ENCODE data around the gene KCNC1. TPM values are rescaled to one million over a fixed set of nuclear protein-coding genes. Genes with fewer than 3 reads are reported as not detected.

Gene KCNC1
- total RNA-seq, 4 donors from 2014 or later: 0.27 to 0.77 TPM; not detected in 2

GRCh38 chr11:17811352-17811751, 76.8 kb downstream of the KCNC1 start:
- 68 to 87% methylated on average over 3 of the region's 7 CpGs for WGBS, 2 donors (ENCODE audit: low coverage in 1 of 2)
- ATAC-seq: no peak
- Histone ChIP-seq H3K9me3 (no peaks in the 10 kb centered on the region), H3K27me3 (no peaks in the 10 kb centered on the region), H3K4me3 (no peak overlapping the region), H3K27ac (no peak overlapping the region), H3K36me3 (no peaks in the 10 kb centered on the region), H3K4me1 (peaks cover 13 to 48% (median 29%) of the 10 kb centered on the region in 3 donors)
- no peak for TF ChIP-seq POLR2AphosphoS5 (IDR thresholded peaks at IDR 0.05)
- no peak for TF ChIP-seq CTCF (IDR thresholded peaks at IDR 0.05)
- TF ChIP-seq EP300 (IDR thresholded peaks at IDR 0.05): no peak
- TF ChIP-seq POLR2A (IDR thresholded peaks at IDR 0.05): no peak

- no peak overlapping the region for H3K4me3 ChIP-seq
- H3K27ac ChIP-seq: peak overlapping the region in 1 of 4 donors; percentile 43
- no peaks in the 10 kb centered on the region for H3K36me3 ChIP-seq
- no peaks in the 10 kb centered on the region for H3K9me3 ChIP-seq
- H3K4me1 ChIP-seq: peaks cover 13 to 48% (median 29%) of the 10 kb centered on the region in 3 donors
- no peak for ATAC-seq
- WGBS, 2 donors (ENCODE audit: low coverage in 1 of 2): 27% methylated on average over 2 of the region's 2 CpGs; no CpG with 5 or more reads in 1 of the 2 donors
- H3K27me3 ChIP-seq: no peaks in the 10 kb centered on the region
- TF ChIP-seq POLR2A (IDR thresholded peaks at IDR 0.05): no peak
- TF ChIP-seq POLR2AphosphoS5 (IDR thresholded peaks at IDR 0.05): no peak
- TF ChIP-seq EP300 (IDR thresholded peaks at IDR 0.05): no peak
Observed at GRCh38 chr11:17812091-17812864, 77.7 kb downstream of the KCNC1 start.

DNA sequence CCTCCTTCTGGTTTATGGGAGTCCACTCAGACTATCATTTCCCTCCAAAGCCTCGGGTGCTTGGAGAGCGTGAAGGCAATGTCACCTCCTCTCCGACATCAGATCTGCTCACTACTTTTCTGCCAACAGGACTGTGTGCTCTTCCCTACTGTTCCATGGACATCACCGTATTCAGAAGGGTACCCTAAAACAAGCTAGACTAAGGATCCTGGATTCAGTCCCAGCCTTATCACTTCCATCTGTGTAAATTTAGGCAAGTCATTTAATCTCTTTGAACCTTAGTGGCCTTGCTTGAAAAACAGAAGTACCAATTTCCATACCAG, 78.2 kb downstream of the KCNC1 start:
- Histone ChIP-seq H3K4me1 (peaks cover 13 to 48% (median 29%) of the 10 kb centered on the region in 3 donors), H3K9me3 (no peaks in the 10 kb centered on the region)
- TF ChIP-seq POLR2AphosphoS5 (IDR thresholded peaks at IDR 0.05): no peak
- TF ChIP-seq POLR2A (IDR thresholded peaks at IDR 0.05): no peak
- no peak for TF ChIP-seq CTCF (IDR thresholded peaks at IDR 0.05)
- TF ChIP-seq EP300 (IDR thresholded peaks at IDR 0.05): no peak

GRCh38 chr11:17813391-17814059, 78.9 kb downstream of the KCNC1 start:
- Histone ChIP-seq H3K27ac (peak overlapping the region in 2 of 4 donors; percentile 7 to 43), H3K9me3 (no peaks in the 10 kb centered on the region), H3K4me1 (peaks cover 13 to 48% (median 29%) of the 10 kb centered on the region in 3 donors), H3K27me3 (no peaks in the 10 kb centered on the region), H3K4me3 (no peak overlapping the region), H3K36me3 (no peaks in the 10 kb centered on the region)
- TF ChIP-seq POLR2AphosphoS5 (IDR thresholded peaks at IDR 0.05) (no peak), EP300 (IDR thresholded peaks at IDR 0.05) (no peak), POLR2A (IDR thresholded peaks at IDR 0.05) (no peak), CTCF (IDR thresholded peaks at IDR 0.05) (no peak)
- WGBS, 2 donors (ENCODE audit: low coverage in 1 of 2): 17 to 45% methylated on average over 1 of the region's 2 CpGs
- ATAC-seq: no peak

More for the DNA sequence above, 78.2 kb downstream of the KCNC1 start:
- Histone ChIP-seq H3K36me3 (no peaks in the 10 kb centered on the region), H3K27me3 (no peaks in the 10 kb centered on the region), H3K4me3 (no peak overlapping the region), H3K27ac (peak overlapping the region in 1 of 4 donors; percentile 43)
- no peak for ATAC-seq
- WGBS, 2 donors (ENCODE audit: low coverage in 1 of 2): 60 to 70% methylated on average over 1 to 3 of the region's 4 CpGs

DNA sequence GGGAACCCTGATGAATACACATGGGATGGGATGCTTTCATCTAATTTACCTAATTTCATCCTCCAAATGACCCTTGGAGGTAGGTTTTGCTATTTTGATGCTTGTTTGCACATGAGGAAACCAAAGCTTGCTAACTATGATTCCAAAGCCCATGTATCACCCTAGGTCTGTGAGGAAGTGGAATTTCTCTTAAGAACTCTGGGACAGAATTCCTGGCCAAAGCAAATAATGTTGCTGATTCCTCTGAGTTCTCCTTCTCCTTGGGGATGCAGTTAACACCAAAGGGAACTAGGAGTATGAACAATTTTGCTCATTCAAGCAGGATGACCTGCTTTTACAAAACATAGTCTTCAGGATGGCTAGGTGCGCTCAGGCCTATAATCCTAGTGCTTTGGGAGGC, 80.0 kb downstream of the KCNC1 start:
- no peak for TF ChIP-seq CTCF (IDR thresholded peaks at IDR 0.05)
- TF ChIP-seq EP300 (IDR thresholded peaks at IDR 0.05): no peak
- no peak for TF ChIP-seq POLR2AphosphoS5 (IDR thresholded peaks at IDR 0.05)
- TF ChIP-seq POLR2A (IDR thresholded peaks at IDR 0.05): no peak
- Histone ChIP-seq H3K4me3 (no peak overlapping the region), H3K9me3 (no peaks in the 10 kb centered on the region), H3K4me1 (peaks cover 13 to 48% (median 29%) of the 10 kb centered on the region in 3 donors), H3K27ac (no peak overlapping the region), H3K36me3 (no peaks in the 10 kb centered on the region), H3K27me3 (no peaks in the 10 kb centered on the region)
- no peak for ATAC-seq
- WGBS, 2 donors (ENCODE audit: low coverage in 1 of 2): 67 to 100% methylated on average over 1 of the region's 1 CpG
